Measurements from ENCODE around the gene IL17D.

- TF ChIP-seq, protein P1, sequence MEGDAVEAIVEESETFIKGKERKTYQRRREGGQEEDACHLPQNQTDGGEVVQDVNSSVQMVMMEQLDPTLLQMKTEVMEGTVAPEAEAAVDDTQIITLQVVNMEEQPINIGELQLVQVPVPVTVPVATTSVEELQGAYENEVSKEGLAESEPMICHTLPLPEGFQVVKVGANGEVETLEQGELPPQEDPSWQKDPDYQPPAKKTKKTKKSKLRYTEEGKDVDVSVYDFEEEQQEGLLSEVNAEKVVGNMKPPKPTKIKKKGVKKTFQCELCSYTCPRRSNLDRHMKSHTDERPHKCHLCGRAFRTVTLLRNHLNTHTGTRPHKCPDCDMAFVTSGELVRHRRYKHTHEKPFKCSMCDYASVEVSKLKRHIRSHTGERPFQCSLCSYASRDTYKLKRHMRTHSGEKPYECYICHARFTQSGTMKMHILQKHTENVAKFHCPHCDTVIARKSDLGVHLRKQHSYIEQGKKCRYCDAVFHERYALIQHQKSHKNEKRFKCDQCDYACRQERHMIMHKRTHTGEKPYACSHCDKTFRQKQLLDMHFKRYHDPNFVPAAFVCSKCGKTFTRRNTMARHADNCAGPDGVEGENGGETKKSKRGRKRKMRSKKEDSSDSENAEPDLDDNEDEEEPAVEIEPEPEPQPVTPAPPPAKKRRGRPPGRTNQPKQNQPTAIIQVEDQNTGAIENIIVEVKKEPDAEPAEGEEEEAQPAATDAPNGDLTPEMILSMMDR (IDR thresholded peaks at IDR 0.05) = no peak
- no peak for TF ChIP-seq EP300 (IDR thresholded peaks at IDR 0.05)
Observed at GRCh38 chr13:20706661-20707060, 3.2 kb downstream of the IL17D start.
